ENCODE measurements around the gene SEZ6.

DNA sequence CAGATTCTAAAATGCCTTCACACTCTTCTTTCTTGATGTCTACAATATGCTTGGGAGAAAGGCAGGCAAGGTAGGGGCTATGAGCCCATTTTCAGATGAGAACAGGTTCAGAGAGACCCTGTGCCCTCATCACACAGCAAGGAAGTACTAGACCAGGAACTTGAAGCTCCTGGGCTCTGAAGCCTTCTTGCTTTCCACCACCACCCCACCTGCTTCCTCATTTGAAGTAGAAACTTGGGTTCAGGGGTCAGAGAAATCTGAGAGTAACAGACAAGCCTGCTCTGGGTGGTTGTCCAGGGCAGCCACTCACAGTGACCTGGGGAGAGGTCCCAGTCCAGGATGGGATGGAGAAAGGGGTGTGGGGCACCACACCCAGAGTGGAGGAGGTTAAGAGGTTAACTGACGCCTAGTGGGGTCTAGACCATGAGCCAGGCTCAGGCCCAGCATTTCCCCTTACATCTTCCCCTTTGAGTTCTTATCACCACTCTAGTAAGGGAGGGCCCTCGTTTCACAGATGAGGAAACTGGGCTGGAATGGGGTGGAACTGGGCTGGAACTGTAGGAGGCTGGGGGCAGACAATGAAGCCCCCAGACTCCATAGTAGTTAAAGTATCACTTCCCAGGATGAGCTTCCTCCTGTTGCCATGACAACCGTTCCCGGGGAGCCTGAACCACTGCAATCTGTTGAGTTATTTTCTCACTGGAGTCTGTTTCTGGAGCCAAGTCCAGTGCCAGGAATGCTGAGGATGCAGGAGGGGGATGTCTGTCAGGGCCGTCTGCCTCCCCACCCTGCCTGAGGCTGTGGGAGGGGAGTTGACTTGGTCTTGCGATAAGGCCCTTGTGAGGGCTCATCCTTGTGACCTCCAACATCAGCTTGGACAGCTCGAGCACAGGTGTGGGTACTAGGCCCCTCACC is 38.4 kb downstream of the SEZ6 start:
- TF ChIP-seq POLR2AphosphoS5 (IDR thresholded peaks at IDR 0.05) (no peak), CTCF (IDR thresholded peaks at IDR 0.05) (no peak), POLR2A (IDR thresholded peaks at IDR 0.05) (no peak)

All from breast epithelium (tissue), 3 donors.